PC-3 (cell line): Measurements from ENCODE around the gene GPR50. TPM values are rescaled to one million over a fixed set of nuclear protein-coding genes. Genes with fewer than 3 reads are reported as not detected.

Experiments
- ATAC-seq: fragments of 200-7000 bp; cut with Tn5 transposase; 2 replicates; pipeline ENCODE4 v1.9.1; 2020; ENCODE audit warnings: mild to moderate bottlenecking, moderate library complexity
- BruUV-seq: library from RNA; stranded (reverse); fragments of 400-500 nt; replicated peaks from 2 replicates; lab custom pipeline; 2021; lab: Mats Ljungman, UMichigan
- CTCF ChIA-PET: fragments of 300-600 bp; sonication (Branson Sonifier 250); formaldehyde crosslinking; loops from one replicate; lab custom pipeline; 2022; ENCODE audit warnings: antibody characterized with exemption; lab: Charles Lee
- POLR2A ChIA-PET: fragments of 300-600 bp; sonication (Branson Sonifier 250); formaldehyde crosslinking; loops from one replicate; lab custom pipeline; 2022; ENCODE audit warnings: antibody characterized with exemption; ENCODE audit not compliant: unreplicated experiment; lab: Charles Lee
- DNase-seq: peaks from one replicate; pipeline ENCODE4 v3.0.0-alpha.2; 2015
- H2AFZ ChIP-seq: fragments of 300-600 bp; sonication (generic); 2 replicates; pipeline ENCODE4 v1.6.0; 2016; ENCODE audit warnings: antibody characterized with exemption, low read length
- H3F3A ChIP-seq: fragments of 300-600 bp; sonication (generic); one replicate; pipeline ENCODE4 v1.6.0; 2017; ENCODE audit warnings: antibody characterized with exemption, low read length, control low read depth, mild to moderate bottlenecking; ENCODE audit not compliant: unreplicated experiment
- H3K27ac ChIP-seq: fragments of 300-600 bp; sonication (generic); 2 replicates; pipeline ENCODE4 v1.5.1; 2016; ENCODE audit warnings: mild to moderate bottlenecking, low read length
- H3K27me3 ChIP-seq: fragments of 300-600 bp; sonication (generic); 2 replicates; pipeline ENCODE4 v1.6.1; 2016; ENCODE audit warnings: low read length, mixed read lengths
- H3K36me3 ChIP-seq: fragments of 300-600 bp; sonication (generic); 2 replicates; pipeline ENCODE4 v1.6.1; 2016; ENCODE audit warnings: low read depth, mixed run types, low read length, mixed read lengths
- H3K4me1 ChIP-seq: fragments of 300-600 bp; sonication (generic); 2 replicates; pipeline ENCODE4 v1.5.1; 2016; ENCODE audit warnings: low read length; ENCODE audit not compliant: insufficient read depth
- H3K4me2 ChIP-seq: fragments of 300-600 bp; sonication (generic); 2 replicates; pipeline ENCODE4 v1.6.0; 2016; ENCODE audit warnings: low read length
- H3K4me3 ChIP-seq: fragments of 300-600 bp; sonication (generic); 2 replicates; pipeline ENCODE4 v1.5.1; 2016; ENCODE audit warnings: mild to moderate bottlenecking, low read length, mixed read lengths
- H3K79me2 ChIP-seq: fragments of 300-600 bp; sonication (generic); 2 replicates; pipeline ENCODE4 v1.6.1; 2017; ENCODE audit warnings: low read length, mixed read lengths
- H3K9ac ChIP-seq: fragments of 300-600 bp; sonication (generic); 2 replicates; pipeline ENCODE4 v1.6.0; 2016; ENCODE audit warnings: mild to moderate bottlenecking, low read length
- H3K9me2 ChIP-seq: fragments of 300-600 bp; sonication (generic); replicated peaks from 2 replicates; pipeline ENCODE4 v1.6.1; 2016; ENCODE audit warnings: mixed run types, low read length, mixed read lengths
- H3K9me3 ChIP-seq: fragments of 300-600 bp; sonication (generic); 2 replicates; pipeline ENCODE4 v1.6.1; 2016; ENCODE audit warnings: low read length, mixed read lengths
- H4K20me1 ChIP-seq: fragments of 300-600 bp; sonication (generic); 2 replicates; pipeline ENCODE4 v1.6.1; 2016; ENCODE audit warnings: low read length, mixed read lengths
- EZH2 ChIP-seq: fragments of 300-600 bp; sonication (generic); IDR thresholded peaks from one replicate; pipeline ENCODE4 v1.6.1; 2017; ENCODE audit warnings: antibody characterized with exemption, mild to moderate bottlenecking, low read length; ENCODE audit not compliant: unreplicated experiment
- EZH2phosphoT487 ChIP-seq: fragments of 300-600 bp; sonication (generic); IDR thresholded peaks from 2 replicates; pipeline ENCODE4 v1.6.1; 2018; ENCODE audit warnings: mild to moderate bottlenecking, antibody characterized with exemption, low read length, borderline replicate concordance
- intact Hi-C: fragments of 100-400 bp; cut with micrococcal nuclease; formaldehyde crosslinking; loops from 2 replicates; pipeline ENCODE4 v1.9.0; 2023
- total RNA-seq: library from RNA; depleted of rRNA; stranded (reverse); fragments of >200 nt; gene quantifications from 2 replicates; pipeline ENCODE4 v1.2.3, GENCODE V29; 2014
- TF ChIP-seq, protein P1 (sequence below): fragments of 300-600 bp; sonication (generic); conservative IDR thresholded peaks from 2 replicates; pipeline ENCODE4 v1.5.1; 2017; ENCODE audit warnings: antibody characterized with exemption, low read depth, mild to moderate bottlenecking, low read length

The GPR50 gene
- total RNA-seq, 1 experiment from 2014 or later: not detected

DNA sequence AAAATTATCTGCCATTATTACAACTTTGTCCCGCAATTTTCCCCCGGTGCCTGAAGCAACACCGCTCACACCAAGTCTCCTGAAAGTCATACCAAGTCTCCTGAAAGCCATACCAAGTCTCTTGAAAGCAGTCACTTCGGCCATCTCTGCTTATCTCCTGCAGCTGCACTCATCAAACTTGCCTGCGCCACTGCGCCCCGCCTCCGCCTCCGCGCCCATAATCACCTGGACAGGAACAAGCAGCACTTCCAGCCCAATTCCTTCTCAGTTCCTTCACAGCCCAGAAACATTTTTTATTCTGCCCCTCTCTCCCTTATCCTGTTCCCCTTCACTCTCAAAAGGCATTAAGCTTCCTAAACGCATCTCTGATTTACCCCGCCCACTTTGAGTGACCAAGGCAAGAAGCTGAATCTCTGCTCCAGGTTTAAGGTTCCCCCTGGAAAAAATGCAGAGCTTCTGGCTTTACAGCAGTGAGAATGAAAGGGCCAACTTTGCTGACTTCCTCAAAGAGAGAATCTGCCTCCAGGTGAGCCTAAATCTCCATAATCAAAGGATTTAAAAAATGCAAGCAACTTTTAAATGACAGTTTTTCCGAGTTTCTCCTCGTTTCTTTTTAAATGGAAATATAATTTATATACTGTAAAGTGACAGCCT lies 7.7 kb downstream of the GPR50 start:
- no peak overlapping the region for H3K4me3 ChIP-seq
- no peak overlapping the region for H3K4me2 ChIP-seq
- H4K20me1 ChIP-seq: no peaks in the 10 kb centered on the region
- H3K4me1 ChIP-seq: no peaks in the 10 kb centered on the region
- POLR2A ChIA-PET: no interaction called here
- H2AFZ ChIP-seq: no peak overlapping the region
- DNase-seq (no peak), ATAC-seq (no peak)
- H3K27ac ChIP-seq: no peak overlapping the region
- intact Hi-C loops: no loop called here
- H3K27me3 ChIP-seq: peaks cover 49% of the 10 kb centered on the region
- H3F3A ChIP-seq: no peaks in the 10 kb centered on the region
- no peaks in the 10 kb centered on the region for H3K9me2 ChIP-seq
- no peaks in the 10 kb centered on the region for H3K36me3 ChIP-seq
- no peaks in the 10 kb centered on the region for H3K79me2 ChIP-seq
- H3K9me3 ChIP-seq: no peaks in the 10 kb centered on the region
- no peak for TF ChIP-seq EZH2
- TF ChIP-seq EZH2phosphoT487: no peak
- TF ChIP-seq, protein P1, sequence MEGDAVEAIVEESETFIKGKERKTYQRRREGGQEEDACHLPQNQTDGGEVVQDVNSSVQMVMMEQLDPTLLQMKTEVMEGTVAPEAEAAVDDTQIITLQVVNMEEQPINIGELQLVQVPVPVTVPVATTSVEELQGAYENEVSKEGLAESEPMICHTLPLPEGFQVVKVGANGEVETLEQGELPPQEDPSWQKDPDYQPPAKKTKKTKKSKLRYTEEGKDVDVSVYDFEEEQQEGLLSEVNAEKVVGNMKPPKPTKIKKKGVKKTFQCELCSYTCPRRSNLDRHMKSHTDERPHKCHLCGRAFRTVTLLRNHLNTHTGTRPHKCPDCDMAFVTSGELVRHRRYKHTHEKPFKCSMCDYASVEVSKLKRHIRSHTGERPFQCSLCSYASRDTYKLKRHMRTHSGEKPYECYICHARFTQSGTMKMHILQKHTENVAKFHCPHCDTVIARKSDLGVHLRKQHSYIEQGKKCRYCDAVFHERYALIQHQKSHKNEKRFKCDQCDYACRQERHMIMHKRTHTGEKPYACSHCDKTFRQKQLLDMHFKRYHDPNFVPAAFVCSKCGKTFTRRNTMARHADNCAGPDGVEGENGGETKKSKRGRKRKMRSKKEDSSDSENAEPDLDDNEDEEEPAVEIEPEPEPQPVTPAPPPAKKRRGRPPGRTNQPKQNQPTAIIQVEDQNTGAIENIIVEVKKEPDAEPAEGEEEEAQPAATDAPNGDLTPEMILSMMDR: no peak
- H3K9ac ChIP-seq: no peak overlapping the region
- CTCF ChIA-PET: no interaction called here
- no TSS peak for BruUV-seq

DNA sequence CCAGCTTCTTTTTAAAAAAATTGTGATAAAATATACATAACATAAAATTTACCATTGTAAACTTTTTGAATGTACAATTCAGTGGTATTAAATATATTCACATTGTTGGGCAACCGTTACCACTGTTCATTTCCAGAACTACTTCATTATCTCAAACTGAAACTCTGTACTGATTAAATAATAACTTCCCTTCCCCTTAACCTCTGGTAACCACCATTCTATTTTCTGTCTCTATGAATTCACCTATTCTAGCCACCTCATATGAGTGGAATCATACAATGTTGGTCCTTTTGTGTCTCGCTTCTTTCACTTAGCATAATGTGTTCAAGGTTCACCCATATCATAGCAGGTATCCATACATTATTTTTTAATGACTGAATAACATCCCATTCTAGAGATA lies 8.3 kb downstream of the GPR50 start:
- no peaks in the 10 kb centered on the region for H3K4me1 ChIP-seq
- CTCF ChIA-PET: no interaction called here
- intact Hi-C loops: no loop called here

GRCh38 chrX:151206871-151207270 lies 30.5 kb downstream of the GPR50 start:
- Histone ChIP-seq H3K9me2 (no peaks in the 10 kb centered on the region), H2AFZ (no peak overlapping the region), H3K4me1 (no peaks in the 10 kb centered on the region), H3K36me3 (no peaks in the 10 kb centered on the region), H3F3A (no peaks in the 10 kb centered on the region), H3K27me3 (no peaks in the 10 kb centered on the region), H3K27ac (no peak overlapping the region), H3K4me2 (no peak overlapping the region), H3K79me2 (no peaks in the 10 kb centered on the region), H3K9ac (no peak overlapping the region), H3K4me3 (no peak overlapping the region), H4K20me1 (no peaks in the 10 kb centered on the region), H3K9me3 (no peaks in the 10 kb centered on the region)
- no peak for ATAC-seq
- POLR2A ChIA-PET: no interaction called here
- no peak for TF ChIP-seq EZH2phosphoT487
- TF ChIP-seq, protein P1: no peak
- no peak for TF ChIP-seq EZH2
- DNase-seq: no peak
- CTCF ChIA-PET: no interaction called here
- intact Hi-C loops: no loop called here
- no TSS peak for BruUV-seq

More for the DNA sequence above, 8.3 kb downstream of the GPR50 start:
- Histone ChIP-seq H3K4me2 (no peak overlapping the region), H3K79me2 (no peaks in the 10 kb centered on the region), H3K9ac (no peak overlapping the region), H3F3A (no peaks in the 10 kb centered on the region), H3K27ac (no peak overlapping the region), H4K20me1 (no peaks in the 10 kb centered on the region), H3K9me2 (no peaks in the 10 kb centered on the region), H3K4me3 (no peak overlapping the region), H3K9me3 (no peaks in the 10 kb centered on the region), H2AFZ (no peak overlapping the region), H3K27me3 (peaks cover 44% of the 10 kb centered on the region), H3K36me3 (no peaks in the 10 kb centered on the region)
- POLR2A ChIA-PET: no interaction called here
- BruUV-seq: no TSS peak
- no peak for DNase-seq
- no peak for ATAC-seq
- TF ChIP-seq EZH2 (no peak), EZH2phosphoT487 (no peak)
- TF ChIP-seq, protein P1: no peak
